ENCODE data around the gene FUZ.

The FUZ gene

DNA sequence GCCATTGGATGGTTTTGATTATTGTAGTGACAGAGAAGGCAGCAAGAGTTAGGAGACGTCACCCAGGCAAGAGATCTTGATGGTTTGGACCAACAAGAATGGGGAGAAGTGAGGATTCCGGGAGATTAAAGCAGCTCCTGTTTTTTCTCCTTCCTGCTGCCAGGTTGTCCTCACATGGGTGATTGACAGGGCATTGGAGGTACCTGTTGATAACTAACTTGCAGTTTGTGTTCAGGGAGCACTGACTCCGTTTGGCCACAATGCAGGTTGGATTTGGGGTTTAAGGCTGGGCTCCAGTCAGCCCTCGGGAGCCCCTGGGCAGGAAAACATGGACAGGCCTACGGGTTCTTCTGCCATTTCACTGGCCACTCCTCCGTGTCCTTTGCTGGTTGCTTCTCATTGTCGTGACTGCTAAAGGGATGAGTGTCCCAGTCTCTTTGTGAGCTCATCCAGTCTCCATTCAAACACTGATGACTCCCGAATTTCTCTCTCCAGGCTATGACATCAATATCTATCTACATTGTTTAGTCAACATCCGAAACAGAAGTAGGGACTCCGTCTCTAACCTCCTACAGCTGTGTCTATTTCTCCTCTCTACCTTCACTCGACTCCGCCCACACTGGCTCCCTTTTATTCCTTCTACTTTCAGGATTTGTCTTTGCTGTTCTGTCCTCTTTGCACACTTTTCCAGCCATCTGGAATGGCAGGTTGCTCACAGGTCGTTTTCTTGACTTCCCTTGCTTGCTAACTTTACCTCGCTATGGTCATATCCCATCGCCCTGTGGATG lies 36.5 kb upstream of the FUZ start:
- no peak for TF ChIP-seq CTCF (IDR thresholded peaks at IDR 0.05)

GRCh38 chr19:49848938-49849337 lies 35.8 kb upstream of the FUZ start:
- TF ChIP-seq CTCF (IDR thresholded peaks at IDR 0.05), result no peak

- no peak for TF ChIP-seq CTCF (IDR thresholded peaks at IDR 0.05)
These were observed 34.9 kb upstream of the FUZ start for GRCh38 chr19:49847731-49848696.

GRCh38 chr19:49846408-49846807 lies 33.3 kb upstream of the FUZ start:
- no peak for TF ChIP-seq CTCF (IDR thresholded peaks at IDR 0.05)

DNA sequence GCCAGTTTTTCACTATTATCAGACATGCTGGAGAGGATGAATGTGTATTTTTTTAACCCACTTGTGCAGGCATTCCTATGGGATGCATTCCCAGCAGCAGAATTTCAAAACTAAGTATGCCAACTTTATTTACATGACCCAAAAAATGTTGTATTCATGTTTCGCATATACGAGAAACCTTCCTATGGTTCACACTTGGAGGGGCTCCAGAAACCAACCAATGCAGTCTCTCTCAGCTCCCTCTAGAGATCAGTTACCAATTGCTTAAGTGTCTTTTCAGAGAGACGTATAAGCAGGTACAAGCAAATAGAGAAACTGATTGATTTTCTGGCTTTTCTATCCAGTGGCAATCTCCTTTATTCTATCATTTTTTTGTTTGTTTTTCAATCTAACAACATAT lies 32.3 kb upstream of the FUZ start:
- TF ChIP-seq CTCF (IDR thresholded peaks at IDR 0.05), result no peak

GRCh38 chr19:49844138-49845095 lies 31.3 kb upstream of the FUZ start:
- TF ChIP-seq CTCF (IDR thresholded peaks at IDR 0.05), result no peak

GRCh38 chr19:49843265-49843664 lies 30.2 kb upstream of the FUZ start:
- TF ChIP-seq CTCF (IDR thresholded peaks at IDR 0.05), result no peak

All from LNCAP (cell line).